Measurements from ENCODE around the gene ADAMTSL1.

The ADAMTSL1 gene

GRCh38 chr9:18638371-18639249 lies 164.7 kb downstream of the ADAMTSL1 start:
- in situ Hi-C loops (cut with MboI; ENCODE audit: low sequenced_read_pairs), result no loop called here

- in situ Hi-C loops (cut with MboI; ENCODE audit: low sequenced_read_pairs), result no loop called here
These were observed 166.0 kb downstream of the ADAMTSL1 start for GRCh38 chr9:18639911-18640310.

- in situ Hi-C loops (cut with MboI; ENCODE audit: low sequenced_read_pairs), result no loop called here
These were observed 185.1 kb downstream of the ADAMTSL1 start for GRCh38 chr9:18658804-18659705.

- in situ Hi-C loops (cut with MboI; ENCODE audit: low sequenced_read_pairs), result no loop called here
These were observed 186.0 kb downstream of the ADAMTSL1 start for GRCh38 chr9:18660001-18660400.

GRCh38 chr9:18662320-18662719 lies 188.4 kb downstream of the ADAMTSL1 start:
- in situ Hi-C loops (cut with MboI; ENCODE audit: low sequenced_read_pairs), result no loop called here

GRCh38 chr9:18665947-18666346 lies 192.0 kb downstream of the ADAMTSL1 start:
- in situ Hi-C loops (cut with MboI; ENCODE audit: low sequenced_read_pairs), result no loop called here

- in situ Hi-C loops (cut with MboI; ENCODE audit: low sequenced_read_pairs), result no loop called here
These were observed 192.4 kb downstream of the ADAMTSL1 start for GRCh38 chr9:18666348-18666747.

- in situ Hi-C loops (cut with MboI; ENCODE audit: low sequenced_read_pairs), result no loop called here
These were observed 193.2 kb downstream of the ADAMTSL1 start for GRCh38 chr9:18666986-18667772.

GRCh38 chr9:18668944-18669343 lies 195.0 kb downstream of the ADAMTSL1 start:
- in situ Hi-C loops (cut with MboI; ENCODE audit: low sequenced_read_pairs), result no loop called here

- in situ Hi-C loops (cut with MboI; ENCODE audit: low sequenced_read_pairs), result no loop called here
These were observed 198.8 kb downstream of the ADAMTSL1 start for GRCh38 chr9:18672706-18673105.

GRCh38 chr9:18673179-18673578 lies 199.2 kb downstream of the ADAMTSL1 start:
- in situ Hi-C loops (cut with MboI; ENCODE audit: low sequenced_read_pairs), result no loop called here

- in situ Hi-C loops (cut with MboI; ENCODE audit: low sequenced_read_pairs), result no loop called here
These were observed 201.4 kb downstream of the ADAMTSL1 start for GRCh38 chr9:18675332-18675731.

- in situ Hi-C loops (cut with MboI; ENCODE audit: low sequenced_read_pairs), result no loop called here
These were observed 202.0 kb downstream of the ADAMTSL1 start for GRCh38 chr9:18675973-18676372.

- in situ Hi-C loops (cut with MboI; ENCODE audit: low sequenced_read_pairs), result no loop called here
These were observed 202.6 kb downstream of the ADAMTSL1 start for GRCh38 chr9:18676525-18676924.

GRCh38 chr9:18678821-18679590 lies 205.1 kb downstream of the ADAMTSL1 start:
- in situ Hi-C loops (cut with MboI; ENCODE audit: low sequenced_read_pairs), result no loop called here

- in situ Hi-C loops (cut with MboI; ENCODE audit: low sequenced_read_pairs), result no loop called here
These were observed 209.0 kb downstream of the ADAMTSL1 start for GRCh38 chr9:18682907-18683306.

GRCh38 chr9:18683312-18683711 lies 209.4 kb downstream of the ADAMTSL1 start:
- in situ Hi-C loops (cut with MboI; ENCODE audit: low sequenced_read_pairs), result no loop called here

GRCh38 chr9:18683851-18684250 lies 209.9 kb downstream of the ADAMTSL1 start:
- in situ Hi-C loops (cut with MboI; ENCODE audit: low sequenced_read_pairs), result no loop called here

GRCh38 chr9:18684593-18685317 lies 210.8 kb downstream of the ADAMTSL1 start:
- in situ Hi-C loops (cut with MboI; ENCODE audit: low sequenced_read_pairs), result no loop called here
